ENCODE data around the gene CA5A.
"Not testable (repeated sequence)": the region's sequence is repeated elsewhere in the genome, so short reads cannot be mapped to it uniquely, and the experiment has no call there.

CA5A gene

DNA sequence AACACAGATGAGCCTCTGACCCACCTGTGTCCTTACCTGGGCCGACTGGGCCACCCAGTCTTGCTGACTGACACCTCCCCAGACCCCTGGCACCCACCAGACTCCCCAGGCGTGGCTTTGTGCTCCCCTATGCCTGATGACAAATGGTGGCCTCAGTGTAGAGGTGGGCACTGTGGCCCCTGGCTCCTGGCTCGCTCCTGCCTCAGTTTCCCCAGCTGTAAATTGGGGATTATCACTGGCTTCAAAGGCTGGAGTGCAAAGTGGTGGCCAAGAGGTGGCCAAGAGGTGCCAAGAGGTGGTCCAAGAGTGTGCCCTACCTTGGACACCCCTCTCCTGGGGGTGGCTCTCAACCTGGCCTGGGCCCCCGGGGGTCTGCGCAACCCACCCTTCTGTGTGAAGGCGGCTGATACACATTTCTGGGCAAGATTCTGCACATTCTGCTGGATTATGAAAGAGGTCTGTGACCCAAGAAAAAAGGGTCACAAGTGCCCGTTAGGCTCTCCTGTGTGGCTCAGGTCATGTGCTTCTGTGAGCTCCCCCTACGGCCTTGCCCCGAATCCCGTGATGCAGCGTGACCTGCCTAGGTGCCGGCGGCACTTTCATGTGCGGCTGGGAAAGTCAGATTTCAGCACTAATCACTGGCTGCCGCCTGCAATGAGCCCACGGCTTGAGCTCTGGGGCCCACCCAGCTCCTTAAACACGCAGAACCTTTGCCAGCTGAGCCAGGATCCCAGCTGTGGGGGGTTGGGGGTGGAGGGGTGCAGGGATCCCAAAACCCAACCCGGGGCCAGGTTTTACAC is 74.8 kb downstream of the CA5A start:
- not testable (repeated sequence) for H3K4me1 ChIP-seq; H3K9me3 ChIP-seq; H3K4me3 ChIP-seq; DNase-seq (ENCODE audit: low spot score in 2 of 2); H3K27me3 ChIP-seq (ENCODE audit: low read depth)
- in situ Hi-C loops (cut with MboI; ENCODE audit: low sequenced_read_pairs), result loop anchor here (25.0 kb wide), 1 partner anchor 474 kb away; the partner anchor contains the start of genes FBXO31 and MAP1LC3B
- peaks cover 65% of the 10 kb centered on the region for H3K36me3 ChIP-seq (replicated peaks)

DNA sequence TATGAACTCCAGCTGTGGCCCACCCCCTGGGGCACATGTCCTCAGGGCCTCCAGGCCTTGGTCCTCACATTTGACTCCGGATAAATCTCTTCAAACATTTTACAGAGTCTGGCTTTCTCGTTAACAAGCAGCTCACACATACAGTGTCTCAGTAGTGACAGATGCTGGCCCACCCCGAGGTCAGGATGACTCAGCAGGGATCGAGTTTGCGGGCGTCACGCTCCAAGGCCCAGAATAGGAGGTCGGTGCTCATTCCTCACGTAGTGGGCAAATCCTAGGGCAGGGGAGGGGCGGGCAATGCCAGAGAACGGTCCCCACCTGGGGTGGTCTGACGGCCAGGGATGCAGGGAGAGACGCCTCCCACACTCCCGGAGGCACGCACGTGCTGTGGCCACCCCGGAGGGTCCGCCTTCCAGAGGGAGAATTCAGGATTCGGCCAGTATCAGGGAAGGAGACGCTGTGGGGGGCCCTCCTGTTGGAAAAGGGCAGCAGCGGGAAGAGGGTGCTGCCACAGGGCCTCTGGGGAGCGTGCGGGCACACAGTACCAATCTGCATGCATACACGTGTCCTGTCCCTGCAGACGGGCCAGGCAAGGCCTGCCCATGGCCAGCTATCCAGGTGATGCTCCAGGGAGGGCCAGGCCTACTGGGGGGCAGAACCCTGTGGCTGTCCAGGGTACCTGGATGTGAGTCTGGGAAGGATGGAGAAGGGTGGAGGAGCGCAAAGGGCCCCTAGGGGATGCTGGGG is 75.6 kb downstream of the CA5A start:
- peaks cover 8% of the 10 kb centered on the region for H3K4me1 ChIP-seq
- H3K9me3 ChIP-seq, result no peaks in the 10 kb centered on the region
- no peak for DNase-seq (ENCODE audit: low spot score in 2 of 2)
- peaks cover 67% of the 10 kb centered on the region for H3K36me3 ChIP-seq (replicated peaks)
- H3K4me3 ChIP-seq, result no peak overlapping the region
- H3K27me3 ChIP-seq (ENCODE audit: low read depth), result no peaks in the 10 kb centered on the region
- in situ Hi-C loops (cut with MboI; ENCODE audit: low sequenced_read_pairs), result loop anchor here (25.0 kb wide), 1 partner anchor 473 kb away; the partner anchor contains the start of genes FBXO31 and MAP1LC3B

DNA sequence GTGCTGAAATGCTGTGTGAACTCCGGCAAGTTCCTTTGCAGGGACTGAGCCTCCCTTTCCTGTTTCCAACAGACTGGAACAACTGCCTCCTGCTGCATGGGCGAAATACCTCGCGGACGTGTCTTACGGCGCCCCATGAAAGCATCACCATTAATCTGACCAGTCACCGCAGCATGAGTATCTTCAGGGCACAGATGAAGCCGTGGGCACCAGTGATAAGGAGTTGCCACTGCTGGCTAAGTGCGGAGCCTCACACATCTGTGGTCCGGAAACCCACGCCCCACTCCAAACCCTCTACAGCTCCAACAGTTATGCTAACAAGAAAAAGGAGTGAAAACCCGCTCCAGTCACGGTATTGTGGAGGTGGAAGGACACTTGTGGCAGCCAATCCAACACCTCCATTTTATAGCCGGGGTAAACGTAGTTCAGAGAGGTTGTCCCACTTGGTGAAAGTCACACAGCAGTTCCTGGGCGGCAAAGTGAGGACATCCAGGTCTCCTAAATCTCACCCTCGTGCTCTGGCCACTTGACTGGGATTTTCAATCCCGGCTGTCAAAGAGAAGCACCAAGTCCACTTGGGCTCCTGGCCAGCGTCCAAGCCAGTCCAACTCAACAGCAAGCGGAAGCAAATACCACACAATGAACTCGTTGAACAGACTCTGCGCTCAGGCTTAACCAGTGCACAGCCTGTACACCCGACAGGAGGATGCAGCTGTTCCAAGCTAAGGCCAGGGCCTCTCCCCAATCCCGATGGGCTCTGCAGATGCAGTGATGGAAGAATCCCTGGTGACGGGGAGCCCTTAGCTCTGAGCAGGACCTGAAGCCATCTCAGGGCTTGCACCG is 78.0 kb downstream of the CA5A start:
- H3K4me1 ChIP-seq, result peaks cover 13% of the 10 kb centered on the region
- in situ Hi-C loops (cut with MboI; ENCODE audit: low sequenced_read_pairs), result loop anchor here (25.0 kb wide), 1 partner anchor 471 kb away; the partner anchor contains the start of genes FBXO31 and MAP1LC3B
- not testable (repeated sequence) for H3K27me3 ChIP-seq (ENCODE audit: low read depth); H3K4me3 ChIP-seq; DNase-seq (ENCODE audit: low spot score in 2 of 2); H3K9me3 ChIP-seq
- H3K36me3 ChIP-seq (replicated peaks), result peaks cover 58% of the 10 kb centered on the region

DNA sequence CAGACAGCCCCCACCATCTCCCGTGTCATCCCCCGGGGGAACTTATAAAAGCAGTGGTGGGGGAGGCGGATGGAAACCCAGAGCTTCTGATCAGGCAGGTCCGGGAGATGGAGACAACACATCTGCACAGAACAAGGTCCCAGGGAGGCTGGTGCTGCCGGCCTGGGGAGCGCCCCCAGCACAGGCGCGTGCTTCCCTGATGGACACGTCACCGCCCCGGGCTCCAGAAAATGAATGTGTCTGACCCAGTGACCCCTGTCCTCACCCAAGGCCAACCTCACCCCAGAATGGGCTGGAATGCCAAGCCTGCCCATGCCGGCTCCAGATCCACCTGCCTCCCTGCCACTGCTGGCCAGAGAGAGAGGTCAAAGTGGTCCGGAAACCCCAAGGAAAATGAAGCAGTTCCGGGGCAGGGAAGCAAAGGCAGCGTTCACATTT is 79.5 kb downstream of the CA5A start:
- H3K9me3 ChIP-seq, result no peaks in the 10 kb centered on the region
- H3K27me3 ChIP-seq (ENCODE audit: low read depth), result no peaks in the 10 kb centered on the region
- in situ Hi-C loops (cut with MboI; ENCODE audit: low sequenced_read_pairs), result loop anchor here (25.0 kb wide), 1 partner anchor 470 kb away; the partner anchor contains the start of genes FBXO31 and MAP1LC3B
- no peak for DNase-seq (ENCODE audit: low spot score in 2 of 2)
- peaks cover 20% of the 10 kb centered on the region for H3K4me1 ChIP-seq
- peaks cover 64% of the 10 kb centered on the region for H3K36me3 ChIP-seq (replicated peaks)
- H3K4me3 ChIP-seq, result no peak overlapping the region

DNA sequence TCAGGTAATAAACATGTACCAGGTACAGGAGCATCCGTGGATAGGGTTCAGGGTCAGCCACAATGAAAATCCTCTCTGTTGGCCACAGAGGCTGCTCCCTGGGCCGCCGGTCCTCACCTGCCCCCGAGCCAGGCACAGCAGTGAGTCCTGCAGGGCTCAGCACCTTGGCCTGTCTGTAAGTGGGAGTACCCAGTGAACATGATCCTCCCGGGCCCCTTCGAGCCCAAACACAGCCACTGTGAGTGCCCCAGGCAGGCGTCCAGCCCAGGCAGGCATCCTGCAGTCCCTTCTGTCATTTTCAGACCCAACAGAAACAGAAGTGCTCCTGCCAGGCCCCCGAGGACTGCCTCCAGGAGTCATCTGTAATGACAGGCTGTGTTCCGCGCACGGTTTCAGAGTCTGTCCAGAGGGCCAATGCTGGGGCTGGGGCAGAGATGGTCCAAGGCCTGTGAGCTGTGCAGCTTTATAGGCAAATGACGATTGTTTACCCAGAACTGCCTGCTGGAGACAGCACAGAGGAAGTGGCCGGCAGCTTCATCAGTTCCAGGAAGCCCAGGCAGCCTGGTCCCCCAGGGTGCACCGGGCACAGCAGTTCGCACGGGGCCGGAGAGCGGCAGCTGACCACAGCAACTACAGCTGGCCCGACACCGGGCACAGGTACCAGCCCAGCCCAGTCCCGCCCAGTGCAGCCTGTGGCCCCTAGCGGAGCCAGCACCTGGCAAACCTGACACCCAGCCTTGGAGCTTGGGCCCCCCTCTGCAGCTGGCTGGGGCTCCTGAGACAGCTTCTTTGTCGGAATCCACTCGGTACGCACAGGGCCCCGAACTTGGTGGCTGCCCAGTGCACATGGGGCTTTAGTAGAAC is 80.2 kb downstream of the CA5A start:
- Histone ChIP-seq H3K4me1 (peaks cover 20% of the 10 kb centered on the region), H3K4me3 (no peak overlapping the region), H3K27me3 (ENCODE audit: low read depth) (no peaks in the 10 kb centered on the region), H3K9me3 (no peaks in the 10 kb centered on the region), H3K36me3 (replicated peaks) (peaks cover 65% of the 10 kb centered on the region)
- DNase-seq (ENCODE audit: low spot score in 2 of 2), result no peak
- in situ Hi-C loops (cut with MboI; ENCODE audit: low sequenced_read_pairs), result loop anchor here (25.0 kb wide), 1 partner anchor 469 kb away; the partner anchor contains the start of genes FBXO31 and MAP1LC3B

DNA sequence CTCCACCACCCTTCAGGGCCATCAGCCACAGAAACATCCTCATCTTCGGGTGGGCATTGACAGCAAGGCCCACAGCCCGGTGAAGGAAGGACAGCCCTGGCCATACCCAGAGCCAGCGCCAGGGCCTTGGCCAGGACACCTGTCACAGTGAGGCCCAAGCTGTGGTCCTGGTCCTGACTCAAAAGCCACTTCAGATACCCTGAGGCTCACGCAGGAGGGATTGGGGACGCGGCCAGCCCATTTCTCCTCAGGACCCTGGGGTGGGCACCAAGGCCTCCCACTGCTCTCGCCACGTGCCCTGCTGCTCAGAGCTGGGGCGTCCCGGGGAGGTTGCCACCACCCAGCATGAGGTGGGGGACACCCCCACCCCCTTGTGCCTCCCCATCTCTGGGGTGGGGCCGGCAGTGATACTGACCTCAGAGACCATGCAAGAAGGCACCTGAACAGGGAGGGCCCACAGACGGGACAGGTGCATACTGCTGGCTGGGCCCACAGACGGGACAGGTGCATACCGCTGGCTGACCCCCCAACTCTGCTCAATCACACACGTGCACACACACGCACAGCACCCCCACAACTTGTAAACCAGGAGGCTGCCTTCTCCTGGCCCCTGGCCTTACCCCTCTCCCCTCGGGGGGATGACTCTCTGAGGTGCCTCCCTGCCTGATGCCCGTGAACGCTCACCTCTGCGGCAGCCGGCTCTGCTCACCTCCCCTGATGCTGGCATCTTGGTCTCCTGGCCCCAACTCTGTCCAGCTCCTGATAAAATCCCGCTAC is 81.2 kb downstream of the CA5A start:
- H3K36me3 ChIP-seq (replicated peaks), result peaks cover 66% of the 10 kb centered on the region
- DNase-seq (ENCODE audit: low spot score in 2 of 2), result no peak
- no peak overlapping the region for H3K4me3 ChIP-seq
- H3K27me3 ChIP-seq (ENCODE audit: low read depth), result no peaks in the 10 kb centered on the region
- in situ Hi-C loops (cut with MboI; ENCODE audit: low sequenced_read_pairs), result loop anchor here (25.0 kb wide), 1 partner anchor 468 kb away; the partner anchor contains the start of genes FBXO31 and MAP1LC3B
- H3K9me3 ChIP-seq, result no peaks in the 10 kb centered on the region
- H3K4me1 ChIP-seq, result peaks cover 20% of the 10 kb centered on the region

DNA sequence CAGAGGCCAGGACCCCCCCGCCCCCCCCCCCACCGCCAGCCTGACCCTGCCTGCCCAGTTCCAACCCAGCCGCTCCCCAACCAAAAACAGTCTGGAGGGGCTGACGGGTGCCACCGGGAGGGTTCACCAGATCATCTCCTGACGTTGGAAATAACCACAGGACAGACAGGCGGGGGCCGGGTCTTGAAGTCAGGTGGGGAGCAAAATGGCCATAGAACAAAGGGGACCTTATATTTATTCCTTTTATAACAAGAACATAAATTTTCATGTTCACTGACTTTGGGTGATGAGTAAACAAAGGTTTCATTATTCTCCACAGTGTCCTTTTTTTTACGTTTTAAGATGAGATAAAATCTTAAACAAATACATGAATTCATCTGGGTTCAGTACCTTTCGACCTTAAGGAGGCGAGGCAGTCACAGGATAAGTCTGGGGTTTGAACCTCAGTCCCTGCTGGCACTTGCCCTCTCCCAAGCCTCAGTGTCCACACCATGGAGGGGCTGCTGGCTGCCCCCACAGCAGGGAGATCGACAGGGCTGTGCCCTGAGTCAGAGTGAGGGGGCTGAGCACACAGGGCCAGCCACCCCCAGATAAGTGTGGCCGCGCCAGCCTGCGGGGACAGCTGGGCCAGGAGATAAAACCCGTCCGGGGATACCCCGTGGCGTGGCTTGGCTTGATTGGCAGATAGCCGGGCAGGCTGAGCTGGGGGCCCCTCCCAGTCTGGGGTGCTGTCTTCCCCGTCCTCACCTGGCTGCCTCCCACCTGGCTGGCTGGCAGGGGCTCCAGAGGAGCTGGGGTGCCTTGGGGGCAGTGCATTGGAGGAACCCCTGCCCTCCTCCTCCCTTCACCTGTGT is 82.0 kb downstream of the CA5A start:
- in situ Hi-C loops (cut with MboI; ENCODE audit: low sequenced_read_pairs), result loop anchor here (25.0 kb wide), 1 partner anchor 467 kb away; the partner anchor contains the start of genes FBXO31 and MAP1LC3B
- no peaks in the 10 kb centered on the region for H3K9me3 ChIP-seq
- no peak overlapping the region for H3K4me3 ChIP-seq
- H3K4me1 ChIP-seq, result peaks cover 20% of the 10 kb centered on the region
- DNase-seq (ENCODE audit: low spot score in 2 of 2), result peak in 1 of 2 experiments; percentile 58
- peaks cover 68% of the 10 kb centered on the region for H3K36me3 ChIP-seq (replicated peaks)
- no peaks in the 10 kb centered on the region for H3K27me3 ChIP-seq (ENCODE audit: low read depth)

DNA sequence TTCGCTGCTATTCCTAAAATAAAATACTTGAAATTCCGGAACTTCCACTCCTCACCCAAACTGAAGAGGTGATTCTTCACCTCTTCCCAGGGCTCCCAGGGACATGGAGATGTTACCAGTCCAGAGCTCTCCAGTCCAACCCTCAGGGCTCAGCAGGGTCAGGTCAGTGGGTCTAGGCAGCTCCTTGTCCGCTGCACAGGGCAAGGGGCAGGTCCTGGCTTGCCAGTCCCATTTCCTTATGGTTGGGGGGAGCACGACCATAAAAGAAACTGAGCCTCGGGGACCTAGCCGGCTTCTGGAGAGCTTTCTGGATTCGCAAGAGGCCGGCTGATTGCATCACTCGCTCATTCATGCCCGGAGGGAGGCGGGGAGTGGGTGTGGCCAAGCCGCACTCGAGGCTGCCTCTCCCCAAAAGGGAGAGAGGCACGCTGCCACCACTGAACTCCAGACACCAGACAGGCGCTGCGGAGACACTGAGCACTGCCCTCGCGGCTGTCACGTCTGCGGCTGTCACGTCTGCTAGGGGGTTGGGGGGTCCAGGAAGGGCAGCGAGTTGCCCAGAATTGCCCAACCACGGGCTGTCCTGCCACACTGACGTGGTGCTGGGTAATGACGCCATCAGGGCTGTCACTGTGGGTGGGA is 82.8 kb downstream of the CA5A start:
- Histone ChIP-seq H3K4me3 (0 out of 2 replicates have a peak overlapping the region, but pooled peaks have one; percentile 10), H3K9me3 (no peaks in the 10 kb centered on the region), H3K27me3 (ENCODE audit: low read depth) (no peaks in the 10 kb centered on the region), H3K36me3 (replicated peaks) (peaks cover 72% of the 10 kb centered on the region), H3K4me1 (peaks cover 20% of the 10 kb centered on the region)
- in situ Hi-C loops (cut with MboI; ENCODE audit: low sequenced_read_pairs), result loop anchor here (25.0 kb wide), 1 partner anchor 466 kb away; the partner anchor contains the start of genes FBXO31 and MAP1LC3B
- peak; percentile 92 to 96 for DNase-seq (ENCODE audit: low spot score in 2 of 2)

DNA sequence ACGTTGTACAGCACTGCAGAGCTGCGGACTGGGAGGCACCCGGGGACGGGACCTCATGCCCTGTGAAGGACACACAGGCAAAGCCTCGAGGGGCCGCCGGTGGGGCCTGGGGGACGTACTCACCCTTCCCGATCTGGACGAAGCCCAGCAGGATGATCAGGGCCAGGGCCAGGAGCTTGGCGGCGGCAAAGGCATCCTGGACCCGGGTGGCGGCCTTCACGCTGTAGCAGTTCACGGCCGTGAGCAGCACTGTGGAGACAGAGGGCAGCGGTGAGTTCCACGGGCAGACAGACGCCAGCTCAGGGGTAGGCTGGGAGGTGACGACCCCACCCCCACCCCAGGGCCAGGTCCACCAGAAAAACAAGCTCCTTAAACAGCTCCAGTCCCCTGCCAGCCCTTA is 84.7 kb downstream of the CA5A start:
- Histone ChIP-seq H3K27me3 (ENCODE audit: low read depth) (no peaks in the 10 kb centered on the region), H3K4me1 (peaks cover 20% of the 10 kb centered on the region), H3K4me3 (no peak overlapping the region), H3K9me3 (no peaks in the 10 kb centered on the region), H3K36me3 (replicated peaks) (peaks cover 86% of the 10 kb centered on the region)
- in situ Hi-C loops (cut with MboI; ENCODE audit: low sequenced_read_pairs), result loop anchor here (25.0 kb wide), 1 partner anchor 464 kb away; the partner anchor contains the start of genes FBXO31 and MAP1LC3B
- no peak for DNase-seq (ENCODE audit: low spot score in 2 of 2)

DNA sequence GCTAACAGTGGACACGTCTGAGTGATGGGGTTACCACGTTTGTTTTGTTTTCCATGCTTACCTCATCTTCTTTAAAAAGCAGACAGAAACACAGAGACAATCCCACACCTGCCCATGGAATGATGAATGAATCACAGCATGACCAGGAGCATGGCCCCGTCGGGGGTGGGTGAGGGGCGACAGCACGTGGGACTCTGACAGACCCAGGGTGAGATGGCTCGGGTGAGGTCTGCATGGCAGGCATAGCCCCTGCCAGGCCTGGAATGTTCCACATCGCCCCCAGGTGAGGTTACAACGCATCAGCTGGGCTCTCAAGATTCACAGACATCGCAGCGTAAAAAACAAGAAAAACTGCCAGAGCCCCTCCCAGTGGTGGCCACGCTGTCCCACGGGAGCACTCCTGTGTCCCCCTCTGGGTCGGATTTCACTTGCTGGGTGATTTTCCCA is 85.2 kb downstream of the CA5A start:
- DNase-seq (ENCODE audit: low spot score in 2 of 2), result no peak
- Histone ChIP-seq H3K4me3 (no peak overlapping the region), H3K36me3 (replicated peaks) (peaks cover 86% of the 10 kb centered on the region), H3K4me1 (peaks cover 20% of the 10 kb centered on the region), H3K9me3 (no peaks in the 10 kb centered on the region), H3K27me3 (ENCODE audit: low read depth) (no peaks in the 10 kb centered on the region)
- in situ Hi-C loops (cut with MboI; ENCODE audit: low sequenced_read_pairs), result loop anchor here (25.0 kb wide), 1 partner anchor 464 kb away; the partner anchor contains the start of genes FBXO31 and MAP1LC3B
